GM12801 (cell line): ENCODE results near the gene SHROOM4.

Experiments used
- CTCF ChIP-seq: IDR thresholded peaks from one replicate; pipeline ENCODE4 v1.5.1; 2011; ENCODE audit warnings: control low read depth; ENCODE audit not compliant: insufficient read length; ENCODE audit errors: extremely low read depth

Gene SHROOM4

GRCh38 chrX:50577326-50577725, 236.7 kb downstream of the SHROOM4 start:
- TF ChIP-seq CTCF = no peak

DNA sequence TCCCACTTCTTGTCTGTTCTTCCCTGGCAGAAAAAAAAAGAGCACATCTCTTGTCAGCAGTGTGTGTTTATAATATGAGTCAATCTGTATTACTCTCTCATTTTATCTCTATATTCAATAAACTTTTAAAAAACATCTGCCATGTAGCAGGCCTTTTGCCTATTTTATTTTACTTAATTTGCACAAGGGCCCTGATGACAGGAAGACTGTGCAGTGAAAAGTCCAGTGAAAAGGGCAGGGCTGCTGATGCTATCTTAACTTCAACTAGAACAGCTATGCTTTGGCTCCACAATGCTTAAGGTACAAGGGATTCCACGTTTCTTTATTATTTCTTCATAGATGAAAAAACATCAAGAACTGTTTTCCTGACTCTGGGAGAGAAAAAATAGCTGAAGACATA, 246.4 kb downstream of the SHROOM4 start:
- TF ChIP-seq CTCF = no peak

- no peak for TF ChIP-seq CTCF
Measured at GRCh38 chrX:50565718-50566117, 248.3 kb downstream of the SHROOM4 start.
